GM23248 (cell line): ENCODE data around the gene AP3S1. TPM values are rescaled to one million over a fixed set of nuclear protein-coding genes. Genes with fewer than 3 reads are reported as not detected.

ENCODE experiments used
- DNase-seq: peaks from one replicate; pipeline ENCODE4 v3.0.0-alpha.2; 2015
- H2AFZ ChIP-seq: fragments of 200-600 bp; sonication (generic); 2 replicates; pipeline ENCODE4 v1.6.1; 2016; ENCODE audit warnings: antibody characterized with exemption
- H3F3A ChIP-seq: fragments of 200-600 bp; sonication (generic); 2 replicates; pipeline ENCODE4 v1.6.1; 2016; ENCODE audit warnings: mild to moderate bottlenecking, antibody characterized with exemption, mixed run types; ENCODE audit not compliant: insufficient read depth
- H3K27ac ChIP-seq: fragments of 200-600 bp; sonication (generic); 2 replicates; pipeline ENCODE4 v1.5.1; 2016; ENCODE audit warnings: mild to moderate bottlenecking
- H3K27me3 ChIP-seq: fragments of 200-600 bp; sonication (generic); replicated peaks from 2 replicates; pipeline ENCODE4 v1.6.1; 2016; ENCODE audit warnings: mild to moderate bottlenecking; ENCODE audit not compliant: insufficient read depth
- H3K36me3 ChIP-seq: fragments of 200-600 bp; sonication (generic); 2 replicates; pipeline ENCODE4 v1.6.1; 2016; ENCODE audit warnings: low read depth, mild to moderate bottlenecking
- H3K4me1 ChIP-seq: fragments of 200-600 bp; sonication (generic); 2 replicates; pipeline ENCODE4 v1.6.1; 2016; ENCODE audit warnings: mild to moderate bottlenecking; ENCODE audit not compliant: insufficient read depth
- H3K4me2 ChIP-seq: fragments of 200-600 bp; sonication (generic); one replicate; pipeline ENCODE4 v1.6.1; 2016; ENCODE audit warnings: mild to moderate bottlenecking; ENCODE audit not compliant: unreplicated experiment
- H3K4me3 ChIP-seq: fragments of 200-600 bp; sonication (generic); 2 replicates; pipeline ENCODE4 v1.5.1; 2016; ENCODE audit warnings: mild to moderate bottlenecking
- H3K79me2 ChIP-seq: fragments of 200-600 bp; sonication (generic); 2 replicates; pipeline ENCODE4 v1.6.1; 2016; ENCODE audit warnings: mild to moderate bottlenecking; ENCODE audit not compliant: insufficient read depth
- H3K9ac ChIP-seq: fragments of 200-600 bp; sonication (generic); 2 replicates; pipeline ENCODE4 v1.6.1; 2016; ENCODE audit warnings: mild to moderate bottlenecking
- H3K9me2 ChIP-seq: fragments of 200-600 bp; sonication (generic); 2 replicates; pipeline ENCODE4 v1.6.1; 2016; ENCODE audit warnings: mixed run types, mild to moderate bottlenecking, moderate library complexity; ENCODE audit not compliant: insufficient read depth
- H3K9me3 ChIP-seq: fragments of 200-600 bp; sonication (generic); one replicate; pipeline ENCODE4 v1.6.1; 2017; ENCODE audit warnings: low read depth
- H4K20me1 ChIP-seq: fragments of 200-600 bp; sonication (generic); 2 replicates; pipeline ENCODE4 v1.6.0; 2016; ENCODE audit not compliant: insufficient read depth
- EZH2 ChIP-seq: fragments of 200-600 bp; sonication (generic); IDR thresholded peaks from 2 replicates; pipeline ENCODE4 v1.6.1; 2018; ENCODE audit warnings: antibody characterized with exemption, mild to moderate bottlenecking; ENCODE audit not compliant: insufficient read depth, poor library complexity, severe bottlenecking
- EZH2phosphoT487 ChIP-seq: fragments of 200-600 bp; sonication (generic); IDR thresholded peaks from 2 replicates; pipeline ENCODE4 v1.6.1; 2018; ENCODE audit warnings: antibody characterized with exemption, moderate library complexity, mild to moderate bottlenecking, low read depth; ENCODE audit not compliant: insufficient read depth
- WGBS, 2 experiments: methylation state at CpG; one replicate each; pipeline ENCODE4 v1.1.6; 2015 to 2017; ENCODE audit warnings: low lambda C conversion rate in 2 of 2, low coverage in 1 of 2; ENCODE audit errors: missing lambda C conversion rate in 2 of 2; 5-methylcytosine and 5-hydroxymethylcytosine counted together
- in situ Hi-C: fragments of 300-500 bp; cut with MboI; formaldehyde crosslinking; loops from 2 replicates; pipeline ENCODE4 v1.15.0; 2020
- polyA plus RNA-seq: library from polyadenylated mRNA; unstranded; fragments of >200 nt; fragmentation: Nextera tagmentation; extraction: Ambion mirVana; gene quantifications from 2 replicates; pipeline ENCODE4 v1.2.1, GENCODE V29; 2016
- total RNA-seq: library from RNA; depleted of rRNA; stranded (reverse); fragments of >200 nt; shearing (Covaris generic); gene quantifications from 2 replicates; pipeline ENCODE4 v1.2.3, GENCODE V29; 2014

Gene AP3S1
- total and polyA plus RNA-seq, 2 experiments from 2014 or later, result 303 to 430 TPM

- H3K27ac ChIP-seq, result no peak overlapping the region
- H3K4me1 ChIP-seq, result no peaks in the 10 kb centered on the region
- no peak for DNase-seq
- TF ChIP-seq EZH2phosphoT487 (no peak), EZH2 (no peak)
- in situ Hi-C loops, result loop anchor here (25.0 kb wide), 1 partner anchor 514 kb away; no protein-coding TSS in a partner anchor
- WGBS, 2 experiments, result 96 to 100% methylated on average over 4 of the region's 4 CpGs
- no peak overlapping the region for H3K9ac ChIP-seq
- no peaks in the 10 kb centered on the region for H3K9me3 ChIP-seq
- no peaks in the 10 kb centered on the region for H4K20me1 ChIP-seq
- H3K36me3 ChIP-seq, result peaks cover 25% of the 10 kb centered on the region
- H3F3A ChIP-seq, result peaks cover 16% of the 10 kb centered on the region; the same call in 1 of the 2 replicates
- no peak overlapping the region for H3K4me2 ChIP-seq
- H3K27me3 ChIP-seq, result no peaks in the 10 kb centered on the region
- H3K9me2 ChIP-seq, result no peaks in the 10 kb centered on the region
- no peaks in the 10 kb centered on the region for H3K79me2 ChIP-seq
- H3K4me3 ChIP-seq, result no peak overlapping the region
- no peak overlapping the region for H2AFZ ChIP-seq
Observed at GRCh38 chr5:115825948-115826347, 15.8 kb upstream of the AP3S1 start.

GRCh38 chr5:115829913-115830312 is 11.8 kb upstream of the AP3S1 start:
- DNase-seq, result no peak

DNA sequence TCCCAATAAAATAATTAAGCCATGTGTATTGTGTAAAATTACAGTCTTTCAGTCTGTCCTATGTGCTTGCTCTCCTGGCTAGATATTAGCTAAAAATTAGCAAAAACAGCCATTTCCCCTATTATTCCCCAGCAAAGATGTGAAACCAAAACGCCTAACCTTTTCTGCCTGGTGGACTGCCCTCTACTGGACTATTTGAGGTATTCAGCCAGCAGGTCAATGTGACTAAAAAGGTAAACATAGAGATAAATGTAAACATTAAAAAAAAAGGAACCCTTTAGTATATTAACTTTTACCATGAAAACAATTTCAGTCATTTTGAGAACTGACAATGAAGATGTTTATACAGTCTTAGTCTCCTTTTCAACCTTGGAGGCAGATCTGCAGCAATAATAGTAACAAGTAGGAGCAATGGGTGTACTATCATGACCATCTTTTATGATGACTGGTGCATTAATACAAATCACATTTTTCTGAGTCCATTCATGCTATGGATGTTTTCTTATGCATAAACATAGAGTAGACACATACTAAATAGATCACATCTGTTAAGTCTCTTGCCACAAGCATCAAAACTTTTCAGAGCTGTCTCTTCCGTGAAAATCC is 10.5 kb upstream of the AP3S1 start:
- Histone ChIP-seq H3K36me3 (peaks cover 75% of the 10 kb centered on the region), H3K4me3 (no peak overlapping the region), H2AFZ (no peak overlapping the region), H3K79me2 (peaks cover 19% of the 10 kb centered on the region), H3K27ac (no peak overlapping the region), H3K9me3 (no peaks in the 10 kb centered on the region), H3F3A (peaks cover 41% of the 10 kb centered on the region; the same call in 1 of the 2 replicates), H3K9ac (no peak overlapping the region), H4K20me1 (no peaks in the 10 kb centered on the region), H3K4me2 (no peak overlapping the region), H3K9me2 (no peaks in the 10 kb centered on the region), H3K27me3 (no peaks in the 10 kb centered on the region), H3K4me1 (no peaks in the 10 kb centered on the region)
- in situ Hi-C loops, result loop anchor here (10.0 to 25.0 kb wide), 2 partner anchors 206 to 519 kb away; partner anchors contain the start of gene TMED7
- 33 to 48% methylated on average over 2 of the region's 2 CpGs for WGBS, 2 experiments
- peak; percentile 70 for DNase-seq
- TF ChIP-seq EZH2 (no peak), EZH2phosphoT487 (no peak)

More at GRCh38 chr5:115829913-115830312, 11.8 kb upstream of the AP3S1 start:
- Histone ChIP-seq H3K4me2 (no peak overlapping the region), H3K9me2 (no peaks in the 10 kb centered on the region), H4K20me1 (no peaks in the 10 kb centered on the region), H3K79me2 (0 out of 2 replicates have a peak, but pooled peaks cover 7% of the 10 kb centered on the region), H3K4me3 (no peak overlapping the region), H2AFZ (no peak overlapping the region), H3F3A (peaks cover 41% of the 10 kb centered on the region; the same call in 1 of the 2 replicates), H3K9ac (no peak overlapping the region), H3K27ac (no peak overlapping the region), H3K27me3 (no peaks in the 10 kb centered on the region), H3K4me1 (no peaks in the 10 kb centered on the region), H3K36me3 (peaks cover 61% of the 10 kb centered on the region), H3K9me3 (no peaks in the 10 kb centered on the region)
- no peak for TF ChIP-seq EZH2
- no peak for TF ChIP-seq EZH2phosphoT487
- WGBS, 2 experiments, result 95 to 99% methylated on average over 5 of the region's 5 CpGs
- in situ Hi-C loops, result loop anchor here (10.0 to 25.0 kb wide), 2 partner anchors 205 to 518 kb away; partner anchors contain the start of gene TMED7

GRCh38 chr5:115835481-115835880 is 6.3 kb upstream of the AP3S1 start:
- Histone ChIP-seq H3K9ac (no peak overlapping the region), H3K36me3 (peaks cover 67% of the 10 kb centered on the region), H3K4me1 (peaks cover 19% of the 10 kb centered on the region), H3F3A (peaks cover 35% of the 10 kb centered on the region; the same call in 1 of the 2 replicates), H3K4me2 (no peak overlapping the region), H3K9me3 (no peaks in the 10 kb centered on the region), H3K4me3 (no peak overlapping the region), H2AFZ (no peak overlapping the region), H4K20me1 (no peaks in the 10 kb centered on the region; the same call in 1 of the 2 replicates), H3K27me3 (no peaks in the 10 kb centered on the region), H3K9me2 (no peaks in the 10 kb centered on the region), H3K79me2 (peaks cover 61% of the 10 kb centered on the region), H3K27ac (no peak overlapping the region)
- in situ Hi-C loops, result loop anchor here (10.0 to 25.0 kb wide), 2 partner anchors 211 to 523 kb away; partner anchors contain the start of gene TMED7
- WGBS, 2 experiments, result 72 to 76% methylated on average over 4 of the region's 4 CpGs
- no peak for TF ChIP-seq EZH2phosphoT487
- no peak for TF ChIP-seq EZH2
- no peak for DNase-seq
